PC-9 (cell line): Measurements from ENCODE around the gene ATG2B. TPM values are rescaled to one million over a fixed set of nuclear protein-coding genes. Genes with fewer than 3 reads are reported as not detected.

Experiments used
- BruUV-seq: library from RNA; stranded (reverse); fragments of 400-500 nt; replicated peaks from 2 replicates; lab custom pipeline; 2021; lab: Mats Ljungman, UMichigan
- CTCF ChIA-PET: fragments of 300-600 bp; sonication (Branson Sonifier 250); formaldehyde crosslinking; loops from one replicate; lab custom pipeline; 2022; ENCODE audit warnings: antibody characterized with exemption; lab: Charles Lee
- POLR2A ChIA-PET: fragments of 300-600 bp; sonication (Branson Sonifier 250); formaldehyde crosslinking; loops from one replicate; lab custom pipeline; 2022; ENCODE audit warnings: antibody characterized with exemption; ENCODE audit not compliant: unreplicated experiment; lab: Charles Lee
- DNase-seq, 2 experiments: peaks; one replicate each; pipeline versions ENCODE4 v3.0.0 to v3.0.0-alpha.2; 2015 to 2022; ENCODE audit warnings: mixed read lengths in 1 of 2
- H2AFZ ChIP-seq: fragments of 200-600 bp; sonication (generic); 2 replicates; pipeline ENCODE4 v1.8.1; 2017; ENCODE audit warnings: antibody characterized with exemption
- H3F3A ChIP-seq: fragments of 200-600 bp; sonication (generic); 2 replicates; pipeline ENCODE4 v1.8.1; 2017; ENCODE audit warnings: antibody characterized with exemption, mild to moderate bottlenecking, low read depth; ENCODE audit not compliant: insufficient read depth
- H3K27ac ChIP-seq: fragments of 200-600 bp; sonication (generic); 2 replicates; pipeline ENCODE4 v1.6.1; 2016; ENCODE audit warnings: mixed run types
- H3K27me3 ChIP-seq: fragments of 200-600 bp; sonication (generic); 2 replicates; pipeline ENCODE4 v1.6.1; 2016; ENCODE audit warnings: low read depth, mixed run types; ENCODE audit not compliant: insufficient read depth
- H3K36me3 ChIP-seq: fragments of 200-600 bp; sonication (generic); 2 replicates; pipeline ENCODE4 v1.6.1; 2016; ENCODE audit warnings: low read depth, mixed run types
- H3K4me1 ChIP-seq: fragments of 200-600 bp; sonication (generic); replicated peaks from 2 replicates; pipeline ENCODE4 v1.6.1; 2016; ENCODE audit warnings: mixed run types; ENCODE audit not compliant: insufficient read depth
- H3K4me2 ChIP-seq: fragments of 200-600 bp; sonication (generic); 2 replicates; pipeline ENCODE4 v1.6.1; 2017; ENCODE audit warnings: mixed run types
- H3K4me3 ChIP-seq: fragments of 200-600 bp; sonication (generic); 2 replicates; pipeline ENCODE4 v1.6.1; 2016; ENCODE audit warnings: mixed run types
- H3K79me2 ChIP-seq: fragments of 200-600 bp; sonication (generic); 2 replicates; pipeline ENCODE4 v1.6.1; 2017; ENCODE audit warnings: low read depth, mixed run types
- H3K9me2 ChIP-seq: fragments of 200-600 bp; sonication (generic); 2 replicates; pipeline ENCODE4 v1.8.1; 2017; ENCODE audit warnings: mild to moderate bottlenecking; ENCODE audit not compliant: insufficient read depth
- H3K9me3 ChIP-seq: fragments of 200-600 bp; sonication (generic); 2 replicates; pipeline ENCODE4 v1.8.1; 2016; ENCODE audit warnings: low read depth; ENCODE audit not compliant: insufficient read depth
- H4K20me1 ChIP-seq: fragments of 200-600 bp; sonication (generic); 2 replicates; pipeline ENCODE4 v1.8.1; 2017; ENCODE audit not compliant: insufficient read depth
- EZH2 ChIP-seq: fragments of 200-600 bp; sonication (generic); IDR thresholded peaks from 2 replicates; pipeline ENCODE4 v1.8.0; 2017; ENCODE audit warnings: antibody characterized with exemption, low read depth
- intact Hi-C: fragments of 100-400 bp; cut with micrococcal nuclease; formaldehyde crosslinking; loops from one replicate; pipeline ENCODE4 v1.10.0; 2022; ENCODE audit not compliant: unreplicated experiment
- total RNA-seq: library from RNA; stranded (reverse); gene quantifications from 2 replicates; pipeline ENCODE4 v1.2.3, GENCODE V29; 2021
- TF ChIP-seq, protein P1 (sequence below): fragments of 200-600 bp; sonication (generic); conservative IDR thresholded peaks from 2 replicates; pipeline ENCODE4 v1.6.1; 2017; ENCODE audit warnings: mixed run types, antibody characterized with exemption, mild to moderate bottlenecking, moderate library complexity

ATG2B gene
- total RNA-seq, 1 experiment from 2014 or later = 6.6 TPM

DNA sequence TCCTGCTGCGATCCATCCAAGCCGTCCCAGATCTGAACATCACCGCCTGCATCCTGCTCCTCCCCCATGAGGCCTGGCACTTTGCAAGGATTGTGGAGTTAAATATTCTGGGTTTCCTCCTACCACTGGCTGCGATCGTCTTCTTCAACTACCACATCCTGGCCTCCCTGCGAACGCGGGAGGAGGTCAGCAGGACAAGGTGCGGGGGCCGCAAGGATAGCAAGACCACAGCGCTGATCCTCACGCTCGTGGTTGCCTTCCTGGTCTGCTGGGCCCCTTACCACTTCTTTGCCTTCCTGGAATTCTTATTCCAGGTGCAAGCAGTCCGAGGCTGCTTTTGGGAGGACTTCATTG lies 99.0 kb downstream of the ATG2B start:
- DNase-seq = no peak
- no peak for TF ChIP-seq EZH2
- TF ChIP-seq, protein P1, sequence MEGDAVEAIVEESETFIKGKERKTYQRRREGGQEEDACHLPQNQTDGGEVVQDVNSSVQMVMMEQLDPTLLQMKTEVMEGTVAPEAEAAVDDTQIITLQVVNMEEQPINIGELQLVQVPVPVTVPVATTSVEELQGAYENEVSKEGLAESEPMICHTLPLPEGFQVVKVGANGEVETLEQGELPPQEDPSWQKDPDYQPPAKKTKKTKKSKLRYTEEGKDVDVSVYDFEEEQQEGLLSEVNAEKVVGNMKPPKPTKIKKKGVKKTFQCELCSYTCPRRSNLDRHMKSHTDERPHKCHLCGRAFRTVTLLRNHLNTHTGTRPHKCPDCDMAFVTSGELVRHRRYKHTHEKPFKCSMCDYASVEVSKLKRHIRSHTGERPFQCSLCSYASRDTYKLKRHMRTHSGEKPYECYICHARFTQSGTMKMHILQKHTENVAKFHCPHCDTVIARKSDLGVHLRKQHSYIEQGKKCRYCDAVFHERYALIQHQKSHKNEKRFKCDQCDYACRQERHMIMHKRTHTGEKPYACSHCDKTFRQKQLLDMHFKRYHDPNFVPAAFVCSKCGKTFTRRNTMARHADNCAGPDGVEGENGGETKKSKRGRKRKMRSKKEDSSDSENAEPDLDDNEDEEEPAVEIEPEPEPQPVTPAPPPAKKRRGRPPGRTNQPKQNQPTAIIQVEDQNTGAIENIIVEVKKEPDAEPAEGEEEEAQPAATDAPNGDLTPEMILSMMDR = no peak
- ChIA-PET POLR2A (no interaction called here), CTCF (no interaction called here)
- Histone ChIP-seq H3K4me1 (peaks cover 51% of the 10 kb centered on the region), H3K27me3 (no peaks in the 10 kb centered on the region), H2AFZ (no peak overlapping the region), H3K36me3 (no peaks in the 10 kb centered on the region), H3K9me3 (no peaks in the 10 kb centered on the region), H4K20me1 (no peaks in the 10 kb centered on the region), H3K79me2 (no peaks in the 10 kb centered on the region), H3K9me2 (no peaks in the 10 kb centered on the region), H3K27ac (no peak overlapping the region), H3K4me2 (no peak overlapping the region), H3K4me3 (no peak overlapping the region), H3F3A (peaks cover 25% of the 10 kb centered on the region; the same call in 1 of the 2 replicates)
- intact Hi-C loops = no loop called here
- no TSS peak for BruUV-seq

DNA sequence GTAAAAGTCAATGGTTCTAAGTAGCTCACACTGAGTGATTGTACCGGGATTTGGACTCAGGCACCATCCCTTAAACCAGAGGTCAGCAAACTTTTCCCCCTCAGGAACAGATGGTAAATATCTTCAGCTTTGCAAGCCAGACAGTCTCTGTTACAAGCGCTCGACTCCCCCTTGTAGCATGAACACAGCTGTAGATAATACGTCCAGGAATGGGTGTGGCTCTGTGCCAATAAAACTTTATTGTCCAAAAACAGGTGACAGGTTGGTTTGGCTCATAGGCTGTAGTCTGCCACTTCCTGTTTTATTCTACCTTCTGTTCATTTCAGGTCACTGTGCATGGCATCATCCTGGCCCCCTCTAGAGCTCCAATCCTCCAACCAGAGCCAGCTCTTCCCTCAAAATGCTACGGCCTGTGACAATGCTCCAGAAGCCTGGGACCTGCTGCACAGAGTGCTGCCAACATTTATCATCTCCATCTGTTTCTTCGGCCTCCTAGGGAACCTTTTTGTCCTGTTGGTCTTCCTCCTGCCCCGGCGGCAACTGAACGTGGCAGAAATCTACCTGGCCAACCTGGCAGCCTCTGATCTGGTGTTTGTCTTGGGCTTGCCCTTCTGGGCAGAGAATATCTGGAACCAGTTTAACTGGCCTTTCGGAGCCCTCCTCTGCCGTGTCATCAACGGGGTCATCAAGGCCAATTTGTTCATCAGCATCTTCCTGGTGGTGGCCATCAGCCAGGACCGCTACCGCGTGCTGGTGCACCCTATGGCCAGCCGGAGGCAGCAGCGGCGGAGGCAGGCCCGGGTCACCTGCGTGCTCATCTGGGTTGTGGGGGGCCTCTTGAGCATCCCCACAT lies 99.6 kb downstream of the ATG2B start:
- Histone ChIP-seq H3K4me1 (peaks cover 46% of the 10 kb centered on the region), H3K9me3 (no peaks in the 10 kb centered on the region), H3K9me2 (no peaks in the 10 kb centered on the region), H3K27me3 (no peaks in the 10 kb centered on the region), H3K27ac (peak overlapping the region; percentile 70), H4K20me1 (no peaks in the 10 kb centered on the region), H3K79me2 (no peaks in the 10 kb centered on the region), H2AFZ (no peak overlapping the region), H3K36me3 (no peaks in the 10 kb centered on the region), H3K4me2 (peak overlapping the region; percentile 45), H3F3A (peaks cover 22% of the 10 kb centered on the region; the same call in 1 of the 2 replicates), H3K4me3 (no peak overlapping the region)
- ChIA-PET POLR2A (no interaction called here), CTCF (no interaction called here)
- intact Hi-C loops = no loop called here
- peak in 1 of 2 experiments; percentile 88 for DNase-seq
- BruUV-seq = no TSS peak
- TF ChIP-seq, protein P1 = no peak
- no peak for TF ChIP-seq EZH2

DNA sequence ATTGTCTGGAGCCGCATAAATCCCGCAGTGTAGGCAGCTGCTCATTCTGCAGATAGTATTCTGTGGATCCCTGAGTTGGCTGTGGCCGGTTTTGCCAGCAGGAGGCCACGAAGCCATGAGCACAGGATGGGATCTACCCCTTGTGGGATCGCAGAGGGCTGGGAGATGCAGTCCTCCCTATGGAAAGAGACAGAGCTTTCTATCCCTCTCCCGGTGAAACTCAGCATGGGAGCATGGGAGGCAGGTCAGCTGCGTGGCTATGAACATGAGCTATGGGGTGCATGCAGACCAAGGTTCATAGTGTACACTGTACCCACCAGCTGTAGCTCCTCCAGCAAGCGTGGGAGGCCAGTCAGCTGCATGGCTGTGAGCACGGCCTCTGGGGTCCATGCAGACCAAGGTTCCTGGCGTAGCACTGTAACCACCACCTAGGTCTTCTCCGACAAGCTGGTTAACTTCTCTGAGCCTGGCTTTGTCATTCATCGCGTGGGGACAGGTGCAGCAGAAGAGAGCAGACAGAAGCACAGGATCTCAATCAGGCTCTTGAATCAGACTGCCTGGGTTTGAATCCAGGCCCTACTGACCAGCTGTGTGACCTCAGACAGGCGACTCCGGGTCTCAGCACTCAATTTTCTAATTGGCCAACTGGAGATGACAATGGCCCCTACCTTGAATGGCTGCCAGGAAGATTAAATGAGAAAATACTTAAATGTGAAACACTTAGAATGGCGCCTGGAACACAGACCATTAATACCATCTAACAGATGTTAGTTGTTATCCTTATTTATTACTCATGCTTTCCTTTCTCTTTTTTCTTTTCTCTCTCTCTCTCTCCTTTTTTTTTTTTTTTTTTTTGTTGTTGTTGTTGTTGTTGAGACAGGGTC lies 101.1 kb downstream of the ATG2B start:
- Histone ChIP-seq H3K4me2 (no peak overlapping the region), H4K20me1 (no peaks in the 10 kb centered on the region), H3K79me2 (no peaks in the 10 kb centered on the region), H2AFZ (no peak overlapping the region), H3K9me2 (no peaks in the 10 kb centered on the region), H3K36me3 (no peaks in the 10 kb centered on the region), H3K27ac (no peak overlapping the region), H3F3A (peaks cover 17% of the 10 kb centered on the region; the same call in 1 of the 2 replicates), H3K27me3 (no peaks in the 10 kb centered on the region), H3K4me3 (no peak overlapping the region), H3K9me3 (no peaks in the 10 kb centered on the region), H3K4me1 (peaks cover 31% of the 10 kb centered on the region)
- DNase-seq = no peak
- no TSS peak for BruUV-seq
- intact Hi-C loops = no loop called here
- ChIA-PET POLR2A (no interaction called here), CTCF (interaction anchor here (0.6 kb wide), 1 partner anchor 126 kb away, joined by 8 read pairs; no protein-coding TSS in a partner anchor)
- TF ChIP-seq, protein P1 = no peak
- no peak for TF ChIP-seq EZH2
